ENCODE results near the gene C10orf53. TPM values are rescaled to one million over a fixed set of nuclear protein-coding genes. Genes with fewer than 3 reads are reported as not detected.

The C10orf53 gene
- total RNA-seq, 1 donor from 2014 or later = not detected

DNA sequence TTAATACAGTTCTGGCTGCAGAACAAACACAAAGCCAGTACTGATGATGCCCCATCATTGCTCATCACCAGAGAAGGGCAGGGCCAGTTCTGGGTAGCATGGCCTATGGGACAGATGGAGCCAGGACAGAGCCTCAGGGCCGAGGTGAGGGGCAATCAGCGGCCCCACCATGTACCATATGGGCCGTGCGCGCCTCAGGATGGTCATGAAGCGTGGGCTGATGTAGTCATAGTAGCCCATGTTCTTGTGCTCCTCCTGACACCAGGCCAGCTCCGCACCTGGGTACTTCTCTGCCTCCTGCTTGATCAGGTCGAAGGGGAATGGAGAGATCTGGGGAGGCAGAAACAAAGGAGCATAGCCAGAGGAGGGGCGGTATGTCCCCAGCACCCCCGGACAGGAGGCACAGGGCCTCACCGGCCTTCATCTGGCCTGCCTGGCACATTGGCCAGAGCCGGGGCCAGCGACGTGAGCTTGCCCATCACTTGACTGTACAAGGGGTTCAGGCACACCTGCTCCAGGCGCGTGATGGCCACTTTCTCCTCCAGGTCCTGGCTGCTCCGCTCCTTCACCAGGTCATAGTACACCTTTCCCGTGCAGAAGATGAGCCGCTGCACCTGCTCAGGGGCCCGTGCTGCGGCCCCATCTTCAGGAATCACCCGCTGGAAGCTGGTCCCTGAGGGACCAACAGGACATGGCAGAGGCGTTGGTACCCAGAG lies 56.6 kb downstream of the C10orf53 start:
- intact Hi-C loops (cut with DNase I) = no loop called here
- no peaks in the 10 kb centered on the region for H3K4me1 ChIP-seq
- no peak for DNase-seq (ENCODE audit: extremely low spot score in 2 of 2)

DNA sequence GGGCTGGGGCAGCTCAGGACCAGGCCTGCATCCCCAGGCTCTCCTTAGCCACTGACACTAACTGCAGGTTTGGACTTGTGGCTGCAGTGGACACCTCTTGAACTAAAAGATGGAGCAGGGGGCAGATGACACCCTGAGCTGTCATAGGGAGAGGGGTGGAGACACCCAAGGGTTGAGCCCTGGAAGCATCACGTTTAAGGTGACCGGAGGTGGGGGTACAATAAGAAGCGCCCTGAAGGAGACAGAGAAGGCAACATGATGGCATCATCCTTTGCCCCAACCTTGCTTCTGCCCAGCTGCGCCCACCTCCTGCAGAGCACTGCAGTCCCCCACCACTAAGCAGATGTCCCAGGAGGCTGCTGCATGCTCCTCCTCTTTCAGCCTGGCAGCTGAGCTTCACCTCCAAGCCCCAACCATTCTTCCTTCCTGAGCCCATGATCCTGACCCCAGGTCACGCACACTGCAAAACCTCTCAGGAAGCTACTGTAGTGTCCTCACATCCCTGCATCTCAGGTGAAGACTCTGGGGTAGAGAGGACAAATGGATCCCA lies 57.2 kb downstream of the C10orf53 start:
- TF ChIP-seq POLR2A (IDR thresholded peaks at IDR 0.05) (no peak), POLR2AphosphoS5 (IDR thresholded peaks at IDR 0.05; ENCODE audit: insufficient read depth in 1 of 2, low read depth in 1 of 2) (no peak)
- TF ChIP-seq, protein P1, sequence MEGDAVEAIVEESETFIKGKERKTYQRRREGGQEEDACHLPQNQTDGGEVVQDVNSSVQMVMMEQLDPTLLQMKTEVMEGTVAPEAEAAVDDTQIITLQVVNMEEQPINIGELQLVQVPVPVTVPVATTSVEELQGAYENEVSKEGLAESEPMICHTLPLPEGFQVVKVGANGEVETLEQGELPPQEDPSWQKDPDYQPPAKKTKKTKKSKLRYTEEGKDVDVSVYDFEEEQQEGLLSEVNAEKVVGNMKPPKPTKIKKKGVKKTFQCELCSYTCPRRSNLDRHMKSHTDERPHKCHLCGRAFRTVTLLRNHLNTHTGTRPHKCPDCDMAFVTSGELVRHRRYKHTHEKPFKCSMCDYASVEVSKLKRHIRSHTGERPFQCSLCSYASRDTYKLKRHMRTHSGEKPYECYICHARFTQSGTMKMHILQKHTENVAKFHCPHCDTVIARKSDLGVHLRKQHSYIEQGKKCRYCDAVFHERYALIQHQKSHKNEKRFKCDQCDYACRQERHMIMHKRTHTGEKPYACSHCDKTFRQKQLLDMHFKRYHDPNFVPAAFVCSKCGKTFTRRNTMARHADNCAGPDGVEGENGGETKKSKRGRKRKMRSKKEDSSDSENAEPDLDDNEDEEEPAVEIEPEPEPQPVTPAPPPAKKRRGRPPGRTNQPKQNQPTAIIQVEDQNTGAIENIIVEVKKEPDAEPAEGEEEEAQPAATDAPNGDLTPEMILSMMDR (IDR thresholded peaks at IDR 0.05) = no peak
- H3K27ac ChIP-seq = no peak overlapping the region
- no peaks in the 10 kb centered on the region for H3K27me3 ChIP-seq
- no peaks in the 10 kb centered on the region for H3K4me1 ChIP-seq
- no peaks in the 10 kb centered on the region for H3K36me3 ChIP-seq
- intact Hi-C loops (cut with DNase I) = no loop called here
- H3K9me3 ChIP-seq = no peaks in the 10 kb centered on the region
- H3K4me3 ChIP-seq = no peak overlapping the region
- no peak for DNase-seq (ENCODE audit: extremely low spot score in 2 of 2)

More for the DNA sequence above, 56.6 kb downstream of the C10orf53 start:
- no peaks in the 10 kb centered on the region for H3K27me3 ChIP-seq
- H3K27ac ChIP-seq = no peak overlapping the region
- TF ChIP-seq, protein P1 (IDR thresholded peaks at IDR 0.05) = no peak
- no peak for TF ChIP-seq POLR2AphosphoS5 (IDR thresholded peaks at IDR 0.05; ENCODE audit: insufficient read depth in 1 of 2, low read depth in 1 of 2)
- no peak for TF ChIP-seq POLR2A (IDR thresholded peaks at IDR 0.05)
- H3K36me3 ChIP-seq = no peaks in the 10 kb centered on the region
- no peak overlapping the region for H3K4me3 ChIP-seq
- no peaks in the 10 kb centered on the region for H3K9me3 ChIP-seq

DNA sequence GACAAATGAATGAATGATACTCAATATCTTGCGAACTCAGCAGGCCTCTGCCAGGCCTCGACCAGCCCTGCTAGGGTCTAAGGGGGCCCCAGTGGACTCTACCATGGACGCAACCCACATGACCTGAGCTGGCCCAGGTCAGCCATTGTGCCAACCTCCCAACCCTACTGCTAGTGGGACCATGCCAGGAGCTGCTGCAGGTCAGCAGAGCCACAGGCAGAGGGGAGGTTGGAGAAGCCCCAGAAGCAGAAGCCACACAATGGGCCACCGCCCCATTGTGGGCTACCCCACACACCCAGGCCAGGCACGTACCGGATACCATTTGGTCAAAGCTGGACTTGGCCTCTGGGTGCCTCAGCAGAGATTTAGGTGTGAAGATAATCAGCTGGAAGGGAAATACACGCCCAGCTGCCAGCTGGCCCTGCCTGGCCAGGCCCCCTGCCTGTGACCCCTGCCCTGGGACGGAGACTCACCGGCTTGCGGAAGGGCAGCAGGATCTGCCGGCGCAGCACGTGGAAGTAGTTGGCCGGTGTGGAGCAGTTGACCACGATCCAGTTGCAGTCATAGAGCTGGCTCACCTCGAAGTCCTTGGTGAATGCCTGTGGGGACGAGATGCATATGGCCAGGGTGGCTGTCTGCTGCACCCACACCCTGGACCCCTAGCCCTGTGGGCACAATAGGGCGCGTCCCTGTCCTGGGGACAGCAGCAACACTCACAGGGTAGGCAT lies 58.2 kb downstream of the C10orf53 start:
- TF ChIP-seq POLR2A (IDR thresholded peaks at IDR 0.05) = no peak
- TF ChIP-seq POLR2AphosphoS5 (IDR thresholded peaks at IDR 0.05; ENCODE audit: insufficient read depth in 1 of 2, low read depth in 1 of 2) = no peak
- TF ChIP-seq, protein P1 (IDR thresholded peaks at IDR 0.05) = no peak
- Histone ChIP-seq H3K9me3 (no peaks in the 10 kb centered on the region), H3K4me1 (no peaks in the 10 kb centered on the region), H3K4me3 (no peak overlapping the region), H3K36me3 (no peaks in the 10 kb centered on the region), H3K27me3 (no peaks in the 10 kb centered on the region), H3K27ac (no peak overlapping the region)
- no peak for DNase-seq (ENCODE audit: extremely low spot score in 2 of 2)
- intact Hi-C loops (cut with DNase I) = no loop called here

DNA sequence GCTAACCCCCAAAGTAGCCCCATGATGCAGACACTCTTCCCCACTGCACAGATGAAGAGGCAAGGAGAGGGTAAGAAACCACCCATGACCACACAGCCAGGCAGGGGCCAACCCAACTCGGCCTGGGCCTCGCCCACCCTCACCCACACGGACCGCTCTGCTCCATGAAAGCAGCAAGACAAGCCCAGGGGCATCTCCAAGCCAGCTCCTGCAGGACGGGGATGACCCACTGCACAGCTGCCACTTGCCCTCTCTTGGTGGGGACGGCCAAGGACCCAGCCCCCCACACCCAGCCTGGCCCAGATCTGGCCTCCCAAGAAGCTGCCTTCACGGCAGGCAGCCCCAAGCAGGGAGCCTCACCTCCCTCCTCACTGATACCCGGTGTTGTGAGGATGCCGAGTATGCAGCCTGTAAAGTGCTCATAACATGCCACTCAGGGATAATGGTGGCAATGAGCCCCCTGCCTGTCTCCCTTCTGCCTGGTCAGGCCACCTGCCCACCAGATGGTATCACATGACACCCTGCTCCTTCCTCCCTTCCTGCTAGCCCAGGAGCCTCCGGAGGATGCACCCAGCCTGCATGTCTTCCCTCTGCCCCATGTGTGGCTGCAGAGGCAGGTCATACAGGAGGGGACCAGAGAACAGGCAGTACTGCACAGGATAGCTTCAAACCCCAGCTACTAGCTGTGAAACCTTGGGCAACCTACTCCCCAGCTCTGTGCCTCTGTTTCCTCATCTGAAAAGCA lies 59.3 kb downstream of the C10orf53 start:
- Histone ChIP-seq H3K36me3 (no peaks in the 10 kb centered on the region), H3K27ac (no peak overlapping the region), H3K4me1 (no peaks in the 10 kb centered on the region), H3K9me3 (no peaks in the 10 kb centered on the region), H3K4me3 (no peak overlapping the region), H3K27me3 (no peaks in the 10 kb centered on the region)
- DNase-seq (ENCODE audit: extremely low spot score in 2 of 2) = no peak
- TF ChIP-seq, protein P1 (IDR thresholded peaks at IDR 0.05) = no peak
- no peak for TF ChIP-seq POLR2AphosphoS5 (IDR thresholded peaks at IDR 0.05; ENCODE audit: insufficient read depth in 1 of 2, low read depth in 1 of 2)
- no peak for TF ChIP-seq POLR2A (IDR thresholded peaks at IDR 0.05)
- intact Hi-C loops (cut with DNase I) = no loop called here

Data from vagina (tissue), 2 donors.